GM19395 (cell line): ENCODE data around the gene TNNC1.

ENCODE experiments used
- ATAC-seq: cut with Tn5 transposase; IDR thresholded peaks from one replicate; pipeline ENCODE4 v1.9.1; 2021; ENCODE audit warnings: mild to moderate bottlenecking, moderate library complexity; ENCODE audit not compliant: unreplicated experiment

TNNC1 gene

GRCh38 chr3:52458770-52459545 is 5.1 kb upstream of the TNNC1 start:
- ATAC-seq, result no peak

GRCh38 chr3:52458031-52458760 is 4.4 kb upstream of the TNNC1 start:
- ATAC-seq, result no peak

- ATAC-seq, result no peak
Measured at GRCh38 chr3:52456800-52457183, 3.0 kb upstream of the TNNC1 start.

GRCh38 chr3:52456169-52456799 is 2.4 kb upstream of the TNNC1 start:
- no peak for ATAC-seq

- peak; percentile 68 for ATAC-seq
Measured at GRCh38 chr3:52455283-52456168, 1.7 kb upstream of the TNNC1 start, which contains the start of gene NISCH. Gene NISCH, plus strand, starts transcription at chr3:52455604. Its CDS starts 38 bp downstream, at chr3:52455642.

- ATAC-seq, result no peak
Measured at GRCh38 chr3:52454938-52455282, 1.1 kb upstream of the TNNC1 start.

- peak; percentile 6 for ATAC-seq
Measured at GRCh38 chr3:52454250-52454937, 553 bp upstream of the TNNC1 start.

- no peak for ATAC-seq
Measured at GRCh38 chr3:52452570-52453221, 1.1 kb downstream of the TNNC1 start.

- ATAC-seq, result no peak
Measured at GRCh38 chr3:52452126-52452525, 1.7 kb downstream of the TNNC1 start.

GRCh38 chr3:52451237-52452083 is 2.4 kb downstream of the TNNC1 start:
- ATAC-seq, result no peak

- no peak for ATAC-seq
Measured at GRCh38 chr3:52450489-52451236, 3.2 kb downstream of the TNNC1 start.

- ATAC-seq, result no peak
Measured at GRCh38 chr3:52447512-52448355, 6.1 kb downstream of the TNNC1 start.

- no peak for ATAC-seq
Measured at GRCh38 chr3:52446631-52447511, 7.0 kb downstream of the TNNC1 start.

GRCh38 chr3:52446042-52446441 is 7.8 kb downstream of the TNNC1 start:
- ATAC-seq, result no peak

GRCh38 chr3:52444860-52445793 is 8.7 kb downstream of the TNNC1 start, which contains the start of gene SEMA3G:
Gene SEMA3G, minus strand, starts transcription at chr3:52445103. Its CDS starts 76 bp downstream, at chr3:52445027.
- ATAC-seq, result peak; percentile 78
